CD14-positive monocyte (primary cell): ENCODE results near the gene LIPG. TPM values are rescaled to one million over a fixed set of nuclear protein-coding genes. Genes with fewer than 3 reads are reported as not detected.

Experiments
- DNase-seq, 3 donors: peaks; one replicate each; pipeline ENCODE4 v3.0.0-alpha.2; 2011 to 2022
- H2AFZ ChIP-seq: 2 replicates; pipeline ENCODE4 v1.6.0; 2012; ENCODE audit warnings: mild to moderate bottlenecking, low read depth, low read length, inconsistent platforms; ENCODE audit not compliant: insufficient read depth, poor library complexity, severe bottlenecking
- H3K27ac ChIP-seq, 2 donors: 1 replicate in 1 of 2; 2 replicates in 1 of 2; pipeline ENCODE4 v1.5.1; 2012 to 2013; ENCODE audit warnings: low read length in 2 of 2, control low read depth in 1 of 2, inconsistent platforms in 1 of 2, low read depth in 1 of 2, mild to moderate bottlenecking in 1 of 2
- H3K27me3 ChIP-seq, 2 donors: one replicate each; pipeline versions ENCODE4 v1.6.0 to v1.6.1; 2011 to 2013; ENCODE audit warnings: low read length in 2 of 2; ENCODE audit not compliant: control insufficient read depth in 2 of 2, insufficient read depth in 2 of 2
- H3K36me3 ChIP-seq, 2 donors: replicated peaks in 1 of 2; 1 replicate in 1 of 2; 2 replicates in 1 of 2; pipeline versions ENCODE4 v1.5.1 to v1.6.1; 2012 to 2013; ENCODE audit warnings: low read length in 2 of 2, control low read depth in 1 of 2, inconsistent platforms in 1 of 2, mild to moderate bottlenecking in 1 of 2; ENCODE audit not compliant: insufficient read depth in 2 of 2, control insufficient read depth in 1 of 2
- H3K4me1 ChIP-seq, 2 donors: 1 replicate in 1 of 2; 2 replicates in 1 of 2; pipeline versions ENCODE4 v1.5.1 to v1.6.1; 2012 to 2013; ENCODE audit warnings: low read length in 2 of 2, control low read depth in 1 of 2, inconsistent platforms in 1 of 2, mild to moderate bottlenecking in 1 of 2, moderate library complexity in 1 of 2; ENCODE audit not compliant: insufficient read depth in 2 of 2, control insufficient read depth in 1 of 2
- H3K4me2 ChIP-seq: replicated peaks from 2 replicates; pipeline ENCODE3; 2012; ENCODE audit warnings: low read length, moderate library complexity, mild to moderate bottlenecking; ENCODE audit not compliant: poor library complexity, severe bottlenecking; ENCODE audit errors: extremely low read depth
- H3K4me3 ChIP-seq, 3 experiments: fragments of 200-600 bp in 1 of 3; sonication (generic) in 1 of 3; replicated peaks in 1 of 3; 1 replicate in 2 of 3; 2 replicates in 1 of 3; pipeline ENCODE4 v1.5.1; 2011 to 2013; ENCODE audit warnings: low read length in 3 of 3, mild to moderate bottlenecking in 3 of 3, control low read depth in 2 of 3, low read depth in 2 of 3, inconsistent platforms in 1 of 3, moderate library complexity in 1 of 3
- H3K79me2 ChIP-seq: 2 replicates; pipeline ENCODE4 v1.6.0; 2012; ENCODE audit warnings: mild to moderate bottlenecking, control low read depth, inconsistent platforms, low read length, moderate library complexity; ENCODE audit not compliant: insufficient read depth
- H3K9ac ChIP-seq: 2 replicates; pipeline ENCODE4 v1.6.0; 2017; ENCODE audit warnings: low read length, mild to moderate bottlenecking; ENCODE audit not compliant: insufficient read depth, poor library complexity, severe bottlenecking
- H3K9me3 ChIP-seq, 2 donors: replicated peaks in 1 of 2; 1 replicate in 1 of 2; 2 replicates in 1 of 2; pipeline versions ENCODE4 v1.5.1 to v1.6.1; 2012 to 2013; ENCODE audit warnings: low read length in 2 of 2, control low read depth in 1 of 2; ENCODE audit not compliant: control insufficient read depth in 1 of 2, insufficient read depth in 1 of 2
- H4K20me1 ChIP-seq: 2 replicates; pipeline ENCODE4 v1.6.0; 2012; ENCODE audit warnings: mild to moderate bottlenecking, low read length, control low read depth, moderate library complexity; ENCODE audit not compliant: insufficient read depth
- H3K27ac Mint-ChIP-seq, 7 donors: one replicate each; pipeline ENCODE4 v1.8.0; 2020; ENCODE audit warnings: mild to moderate bottlenecking in 7 of 7, mixed read lengths in 7 of 7, moderate library complexity in 6 of 7, inconsistent platforms in 2 of 7
- H3K27me3 Mint-ChIP-seq, 3 donors: one replicate each; pipeline ENCODE4 v1.8.0; 2021 to 2022; ENCODE audit warnings: low read depth in 3 of 3, mild to moderate bottlenecking in 3 of 3, mixed read lengths in 3 of 3, moderate library complexity in 3 of 3, inconsistent platforms in 1 of 3
- H3K36me3 Mint-ChIP-seq, 2 donors: one replicate each; pipeline ENCODE4 v1.8.0; 2020; ENCODE audit warnings: mixed read lengths in 2 of 2, inconsistent platforms in 1 of 2, mild to moderate bottlenecking in 1 of 2
- H3K4me1 Mint-ChIP-seq: one replicate; pipeline ENCODE4 v1.8.0; 2020; ENCODE audit warnings: mild to moderate bottlenecking, mixed read lengths
- H3K4me3 Mint-ChIP-seq, 2 donors: one replicate each; pipeline ENCODE4 v1.8.0; 2020; ENCODE audit warnings: mild to moderate bottlenecking in 2 of 2, mixed read lengths in 2 of 2, moderate library complexity in 1 of 2
- H3K9me3 Mint-ChIP-seq, 7 donors: one replicate each; pipeline ENCODE4 v1.8.0; 2020 to 2022; ENCODE audit warnings: mixed read lengths in 7 of 7, mild to moderate bottlenecking in 6 of 7, moderate library complexity in 6 of 7, inconsistent platforms in 2 of 7
- WGBS: methylation state at CpG from one replicate; pipeline ENCODE4 v1.1.5; 2013; ENCODE audit warnings: missing lambda C conversion rate; ENCODE audit not compliant: insufficient coverage; 5-methylcytosine and 5-hydroxymethylcytosine counted together
- intact Hi-C, 2 donors: fragments of 100-400 bp; cut with micrococcal nuclease; formaldehyde crosslinking; loops; one replicate each; pipeline versions ENCODE4 v1.15.0 to v1.15.1; 2023
- polyA plus RNA-seq, 3 donors: library from polyadenylated mRNA; depleted of rRNA in 1 of 3; unstranded in 2 of 3; stranded (reverse) in 1 of 3; fragments of 300-500 nt in 2 of 3; fragments of >200 nt in 1 of 3; fragmentation: Illumina TruSeq in 2 of 3; gene quantifications; 1 replicate in 2 of 3; 2 replicates in 1 of 3; pipeline ENCODE4 v1.2.3, GENCODE V29; 2012 to 2021
- TF ChIP-seq, protein P1 (sequence below): fragments of 200-600 bp; IDR thresholded peaks from one replicate; pipeline ENCODE4 v1.8.0; 2022; ENCODE audit warnings: antibody characterized with exemption, mild to moderate bottlenecking

LIPG gene
- polyA plus RNA-seq, 3 donors = not detected

DNA sequence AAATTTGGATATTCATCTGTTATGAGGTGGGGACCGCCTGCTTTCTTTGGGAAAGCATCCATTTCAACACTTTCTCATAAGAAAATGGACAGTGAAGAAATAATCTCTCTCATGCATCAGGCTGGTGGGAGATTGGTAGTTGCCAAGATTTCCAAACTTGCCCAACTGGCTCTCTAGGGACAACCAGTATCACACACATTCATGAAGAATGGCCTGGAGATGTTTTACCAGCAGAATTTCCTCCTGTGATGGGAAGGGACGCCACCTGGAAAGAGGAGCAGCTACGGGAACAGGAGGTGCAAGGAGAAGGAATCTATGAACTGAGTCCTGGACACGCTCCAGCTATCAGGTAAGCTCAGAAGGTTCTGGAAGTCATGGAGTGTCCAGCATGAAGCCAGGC lies 39.4 kb downstream of the LIPG start:
- H3K4me2 ChIP-seq = no peak overlapping the region
- Mint-ChIP-seq H3K4me1 (no peaks in the 10 kb centered on the region), H3K27me3 (peaks cover 5 to 12% (median 12%) of the 10 kb centered on the region in 3 donors), H3K36me3 (no peaks in the 10 kb centered on the region), H3K9me3 (peaks cover 0 to 12% (median 2%) of the 10 kb centered on the region in 7 donors), H3K4me3 (no peak overlapping the region), H3K27ac (no peak overlapping the region)
- TF ChIP-seq, protein P1, sequence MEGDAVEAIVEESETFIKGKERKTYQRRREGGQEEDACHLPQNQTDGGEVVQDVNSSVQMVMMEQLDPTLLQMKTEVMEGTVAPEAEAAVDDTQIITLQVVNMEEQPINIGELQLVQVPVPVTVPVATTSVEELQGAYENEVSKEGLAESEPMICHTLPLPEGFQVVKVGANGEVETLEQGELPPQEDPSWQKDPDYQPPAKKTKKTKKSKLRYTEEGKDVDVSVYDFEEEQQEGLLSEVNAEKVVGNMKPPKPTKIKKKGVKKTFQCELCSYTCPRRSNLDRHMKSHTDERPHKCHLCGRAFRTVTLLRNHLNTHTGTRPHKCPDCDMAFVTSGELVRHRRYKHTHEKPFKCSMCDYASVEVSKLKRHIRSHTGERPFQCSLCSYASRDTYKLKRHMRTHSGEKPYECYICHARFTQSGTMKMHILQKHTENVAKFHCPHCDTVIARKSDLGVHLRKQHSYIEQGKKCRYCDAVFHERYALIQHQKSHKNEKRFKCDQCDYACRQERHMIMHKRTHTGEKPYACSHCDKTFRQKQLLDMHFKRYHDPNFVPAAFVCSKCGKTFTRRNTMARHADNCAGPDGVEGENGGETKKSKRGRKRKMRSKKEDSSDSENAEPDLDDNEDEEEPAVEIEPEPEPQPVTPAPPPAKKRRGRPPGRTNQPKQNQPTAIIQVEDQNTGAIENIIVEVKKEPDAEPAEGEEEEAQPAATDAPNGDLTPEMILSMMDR = no peak
- H4K20me1 ChIP-seq = no peaks in the 10 kb centered on the region
- no peak for DNase-seq
- H3K27ac ChIP-seq = no peak overlapping the region
- H3K36me3 ChIP-seq = no peaks in the 10 kb centered on the region
- no CpG with 5 or more reads among the region's 4 CpGs for WGBS
- H2AFZ ChIP-seq = no peak overlapping the region
- H3K4me3 ChIP-seq = no peak overlapping the region
- H3K9ac ChIP-seq = no peak overlapping the region
- peaks cover 0 to 2% of the 10 kb centered on the region in 2 donors for H3K27me3 ChIP-seq
- no peaks in the 10 kb centered on the region for H3K79me2 ChIP-seq
- H3K9me3 ChIP-seq = no peaks in the 10 kb centered on the region
- no peaks in the 10 kb centered on the region for H3K4me1 ChIP-seq
- intact Hi-C loops = no loop called here

DNA sequence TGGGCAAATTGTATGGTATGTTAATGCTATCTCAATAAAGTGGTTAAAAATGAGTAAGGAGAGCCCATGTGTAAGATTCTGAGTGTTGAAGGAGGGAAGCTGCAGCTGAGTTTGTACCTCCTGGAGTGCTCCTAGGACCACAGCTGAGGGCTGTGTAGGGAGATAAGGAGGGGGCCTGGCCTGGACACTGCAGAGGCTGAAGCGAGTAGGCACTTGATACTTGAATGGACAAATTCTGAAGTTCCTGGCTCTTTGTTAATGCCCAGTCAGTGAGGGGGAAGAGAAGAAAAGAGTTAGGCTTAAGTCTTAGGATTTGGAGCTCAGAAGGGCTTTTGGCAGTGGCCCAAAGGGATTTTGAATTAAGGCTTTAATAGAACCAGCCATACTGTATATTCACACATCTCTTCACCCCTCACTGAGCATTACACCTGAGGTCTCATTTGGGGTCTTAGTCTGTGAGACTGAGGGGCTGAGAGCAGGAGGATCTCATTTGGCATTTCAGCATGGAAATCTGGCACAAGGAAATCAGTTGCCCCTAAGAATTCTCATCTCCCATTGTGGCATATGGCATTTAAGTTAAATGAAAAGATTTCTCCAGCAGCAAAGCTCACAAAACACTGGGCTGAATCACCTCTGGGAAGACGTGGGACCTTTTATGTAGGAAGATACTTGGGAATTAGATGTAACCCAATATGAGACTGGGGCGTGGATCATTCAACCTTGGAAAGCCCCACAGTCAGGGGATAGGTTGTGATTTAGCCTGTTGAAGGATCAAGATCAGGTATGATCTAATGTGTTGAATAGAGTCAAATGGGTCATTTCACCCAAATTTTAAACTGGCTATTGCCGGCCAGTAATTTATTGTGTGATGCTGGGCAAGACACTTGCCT lies 46.8 kb downstream of the LIPG start:
- Mint-ChIP-seq H3K9me3 (peaks cover 0 to 10% (median 2%) of the 10 kb centered on the region in 7 donors), H3K27ac (no peak overlapping the region), H3K36me3 (no peaks in the 10 kb centered on the region), H3K4me1 (no peaks in the 10 kb centered on the region), H3K4me3 (no peak overlapping the region), H3K27me3 (peaks cover 5 to 15% (median 13%) of the 10 kb centered on the region in 3 donors)
- TF ChIP-seq, protein P1 = no peak
- Histone ChIP-seq H3K27me3 (peaks cover 0 to 2% of the 10 kb centered on the region in 2 donors), H3K4me3 (no peak overlapping the region), H3K9ac (no peak overlapping the region), H3K9me3 (no peaks in the 10 kb centered on the region), H3K36me3 (no peaks in the 10 kb centered on the region), H3K27ac (no peak overlapping the region), H2AFZ (no peak overlapping the region), H3K4me1 (no peaks in the 10 kb centered on the region), H3K4me2 (no peak overlapping the region), H4K20me1 (no peaks in the 10 kb centered on the region), H3K79me2 (no peaks in the 10 kb centered on the region)
- 100% methylated on average over 1 of the region's 4 CpGs for WGBS
- intact Hi-C loops = no loop called here
- no peak for DNase-seq
